Sigmoid colon (tissue), 7 donors: Measurements from ENCODE around the gene EVC. TPM values are rescaled to one million over a fixed set of nuclear protein-coding genes. Genes with fewer than 3 reads are reported as not detected.
A peak's percentile ranks its signal among the peaks of the same experiment; 100 is the strongest.

Experiments
- DNase-seq: peaks from one replicate; pipeline ENCODE4 v3.0.0-alpha.2; 2019
- H3K27ac ChIP-seq, 4 donors: fragments of 200-600 bp; sonication (generic); one replicate each; pipeline ENCODE4 v1.5.1; 2016 to 2019; ENCODE audit warnings: mild to moderate bottlenecking in 1 of 4
- H3K27me3 ChIP-seq, 3 donors: fragments of 200-600 bp; sonication (generic); one replicate each; pipeline ENCODE4 v1.5.1; 2019; ENCODE audit warnings: mild to moderate bottlenecking in 1 of 3
- H3K36me3 ChIP-seq, 4 donors: fragments of 200-600 bp; sonication (generic); one replicate each; pipeline ENCODE4 v1.5.1; 2016 to 2019
- H3K4me1 ChIP-seq, 4 donors: fragments of 200-600 bp; sonication (generic); one replicate each; pipeline ENCODE4 v1.5.1; 2017 to 2019
- H3K4me3 ChIP-seq, 4 donors: fragments of 200-600 bp; sonication (generic); one replicate each; pipeline ENCODE4 v1.5.1; 2017 to 2019; ENCODE audit warnings: mild to moderate bottlenecking in 2 of 4, moderate library complexity in 1 of 4
- H3K9me3 ChIP-seq, 4 donors: fragments of 200-600 bp in 3 of 4; sonication (generic) in 3 of 4; one replicate each; pipeline versions ENCODE4 v1.5.1 to v1.6.1; 2013 to 2019
- CTCF ChIP-seq, 4 experiments: fragments of 450-650 bp in 3 of 4; fragments of 200-600 bp in 1 of 4; IDR thresholded peaks; one replicate each; pipeline ENCODE4 v1.5.1; 2016 to 2019; ENCODE audit warnings: antibody characterized with exemption in 4 of 4, mild to moderate bottlenecking in 3 of 4, moderate library complexity in 2 of 4
- EP300 ChIP-seq, 4 donors: sonication (generic); formaldehyde crosslinking; IDR thresholded peaks; one replicate each; pipeline ENCODE4 v1.6.1; 2017; ENCODE audit warnings: antibody characterized with exemption in 4 of 4
- POLR2A ChIP-seq, 2 donors: fragments of 450-650 bp; IDR thresholded peaks; one replicate each; pipeline ENCODE4 v1.6.1; 2016; ENCODE audit warnings: antibody characterized with exemption in 2 of 2, mild to moderate bottlenecking in 2 of 2, moderate library complexity in 2 of 2
- POLR2AphosphoS5 ChIP-seq, 4 donors: sonication (generic); formaldehyde crosslinking; IDR thresholded peaks; one replicate each; pipeline ENCODE4 v1.6.1; 2017; ENCODE audit warnings: antibody characterized with exemption in 4 of 4
- WGBS, 2 donors: extraction: QIAGEN DNeasy Blood & Tissue Kit; methylation state at CpG; one replicate each; pipeline ENCODE4 v1.1.7; 2013; 5-methylcytosine and 5-hydroxymethylcytosine counted together
- intact Hi-C: fragments of 100-400 bp; cut with DNase I; formaldehyde crosslinking; loops from one replicate; pipeline ENCODE4 v1.15.1; 2023
- polyA plus RNA-seq, 3 donors: library from polyadenylated mRNA; stranded (reverse); fragments of 200-250 nt; gene quantifications; one replicate each; pipeline ENCODE4 v1.2.3, GENCODE V29; 2013
- total RNA-seq, 4 donors: library from RNA; depleted of rRNA; stranded (reverse); fragments of >200 nt; gene quantifications; one replicate each; pipeline ENCODE4 v1.1.0, GENCODE V29; 2016
- donor health status: healthy with polysubstance abuse.
- donor health status: Bipolar disorder and iron deficiency.
- donor health status: healthy.

Gene EVC
- total and polyA plus RNA-seq, 7 donors = 0.46 to 35.2 (median 15.6) TPM

- Histone ChIP-seq H3K27ac (no peak overlapping the region), H3K36me3 (peaks cover 12 to 87% (median 38%) of the 10 kb centered on the region in 4 donors), H3K27me3 (no peaks in the 10 kb centered on the region), H3K4me3 (no peak overlapping the region), H3K4me1 (no peaks in the 10 kb centered on the region), H3K9me3 (no peaks in the 10 kb centered on the region)
- DNase-seq = peak; percentile 40
- TF ChIP-seq CTCF (IDR thresholded peaks at IDR 0.05) (no peak), POLR2A (IDR thresholded peaks at IDR 0.05) (no peak), EP300 (IDR thresholded peaks at IDR 0.05) (no peak), POLR2AphosphoS5 (IDR thresholded peaks at IDR 0.05) (no peak)
- intact Hi-C loops = no loop called here
- 91% methylated on average over 10 of the region's 10 CpGs for WGBS, 2 donors
Observed at GRCh38 chr4:5800496-5800895, 89.5 kb downstream of the EVC start.

- Histone ChIP-seq H3K4me3 (no peak overlapping the region), H3K36me3 (peaks cover 11 to 87% (median 36%) of the 10 kb centered on the region in 4 donors), H3K27ac (no peak overlapping the region), H3K9me3 (no peaks in the 10 kb centered on the region), H3K4me1 (no peaks in the 10 kb centered on the region), H3K27me3 (no peaks in the 10 kb centered on the region)
- no peak for TF ChIP-seq CTCF (IDR thresholded peaks at IDR 0.05)
- TF ChIP-seq EP300 (IDR thresholded peaks at IDR 0.05) = no peak
- no peak for TF ChIP-seq POLR2AphosphoS5 (IDR thresholded peaks at IDR 0.05)
- TF ChIP-seq POLR2A (IDR thresholded peaks at IDR 0.05) = no peak
- DNase-seq = peak; percentile 28
- 88 to 89% methylated on average over 13 of the region's 13 CpGs for WGBS, 2 donors
- intact Hi-C loops = no loop called here
Observed at GRCh38 chr4:5801696-5802095, 90.7 kb downstream of the EVC start.

- peaks cover 0 to under 1% (median 0%) of the 10 kb centered on the region in 4 donors for H3K4me1 ChIP-seq
- no peaks in the 10 kb centered on the region for H3K27me3 ChIP-seq
- H3K4me3 ChIP-seq = no peak overlapping the region
- H3K36me3 ChIP-seq = peaks cover 6 to 81% (median 28%) of the 10 kb centered on the region in 4 donors
- no peak for TF ChIP-seq POLR2AphosphoS5 (IDR thresholded peaks at IDR 0.05)
- TF ChIP-seq CTCF (IDR thresholded peaks at IDR 0.05) = no peak
- TF ChIP-seq POLR2A (IDR thresholded peaks at IDR 0.05) = no peak
- H3K9me3 ChIP-seq = no peaks in the 10 kb centered on the region
- intact Hi-C loops = no loop called here
- WGBS, 2 donors = 90 to 91% methylated on average over 12 of the region's 12 CpGs
- no peak overlapping the region for H3K27ac ChIP-seq
- DNase-seq = peak; percentile 42
Observed at GRCh38 chr4:5802565-5802964, 91.6 kb downstream of the EVC start.

GRCh38 chr4:5804656-5805055, 93.7 kb downstream of the EVC start:
- H3K9me3 ChIP-seq = no peaks in the 10 kb centered on the region
- intact Hi-C loops = no loop called here
- H3K4me3 ChIP-seq = no peak overlapping the region
- no peaks in the 10 kb centered on the region for H3K27me3 ChIP-seq
- H3K4me1 ChIP-seq = peaks cover 0 to 9% (median 0%) of the 10 kb centered on the region in 4 donors
- H3K27ac ChIP-seq = no peak overlapping the region
- no peak for DNase-seq
- H3K36me3 ChIP-seq = peaks cover 8 to 75% (median 23%) of the 10 kb centered on the region in 4 donors
- WGBS, 2 donors = 93 to 94% methylated on average over 14 of the region's 14 CpGs
- TF ChIP-seq POLR2A (IDR thresholded peaks at IDR 0.05) = no peak
- TF ChIP-seq CTCF (IDR thresholded peaks at IDR 0.05) = no peak
- no peak for TF ChIP-seq POLR2AphosphoS5 (IDR thresholded peaks at IDR 0.05)
- TF ChIP-seq EP300 (IDR thresholded peaks at IDR 0.05) = no peak

- intact Hi-C loops = no loop called here
- TF ChIP-seq POLR2AphosphoS5 (IDR thresholded peaks at IDR 0.05) (no peak), POLR2A (IDR thresholded peaks at IDR 0.05) (no peak), EP300 (IDR thresholded peaks at IDR 0.05) (no peak), CTCF (IDR thresholded peaks at IDR 0.05) (no peak)
Observed at GRCh38 chr4:5805270-5805669, 94.3 kb downstream of the EVC start.

More at GRCh38 chr4:5805270-5805669, 94.3 kb downstream of the EVC start:
- no peak overlapping the region for H3K4me3 ChIP-seq
- 89 to 93% methylated on average over 11 of the region's 11 CpGs for WGBS, 2 donors
- no peak overlapping the region for H3K27ac ChIP-seq
- no peaks in the 10 kb centered on the region for H3K9me3 ChIP-seq
- no peaks in the 10 kb centered on the region for H3K27me3 ChIP-seq
- peaks cover 14 to 79% (median 26%) of the 10 kb centered on the region in 4 donors for H3K36me3 ChIP-seq
- H3K4me1 ChIP-seq = peaks cover 0 to 9% (median 0%) of the 10 kb centered on the region in 4 donors
- DNase-seq = no peak
